HepG2 (cell line): ENCODE data around the gene ITGB2. TPM values are rescaled to one million over a fixed set of nuclear protein-coding genes. Genes with fewer than 3 reads are reported as not detected.

Experiments
- ATF6 ChIP-seq: sonication (generic); formaldehyde crosslinking; conservative IDR thresholded peaks from 2 replicates; pipeline ENCODE4 v1.4.0; 2020; ENCODE audit warnings: missing genetic modification reagents
- CENPX ChIP-seq: sonication (generic); formaldehyde crosslinking; IDR thresholded peaks from 2 replicates; pipeline ENCODE4 v1.9.0; 2021; ENCODE audit warnings: mild to moderate bottlenecking, missing genetic modification reagents, moderate library complexity
- HOXA3 ChIP-seq: sonication (generic); formaldehyde crosslinking; IDR thresholded peaks from 2 replicates; pipeline ENCODE4 v1.5.0; 2020; ENCODE audit warnings: missing genetic modification reagents
- ISX ChIP-seq: sonication (generic); formaldehyde crosslinking; conservative IDR thresholded peaks from 2 replicates; pipeline ENCODE4 v1.5.0; 2020; ENCODE audit warnings: missing genetic modification reagents
- JARID2 ChIP-seq: sonication (generic); formaldehyde crosslinking; IDR thresholded peaks from 2 replicates; pipeline ENCODE4 v1.8.1; 2023; ENCODE audit warnings: missing genetic modification reagents, inconsistent platforms; ENCODE audit not compliant: insufficient replicate concordance
- MED13 ChIP-seq: sonication (generic); formaldehyde crosslinking; IDR thresholded peaks from 2 replicates; pipeline ENCODE4 v1.5.0; 2020; ENCODE audit warnings: missing genetic modification reagents
- NCOA2 ChIP-seq: sonication (generic); formaldehyde crosslinking; IDR thresholded peaks from 2 replicates; pipeline ENCODE4 v1.8.0; 2022; ENCODE audit warnings: inconsistent platforms
- RFX3 ChIP-seq: IDR thresholded peaks from 2 replicates; pipeline ENCODE4 v1.6.1; 2016; ENCODE audit warnings: missing biosample characterization, missing genetic modification reagents
- SAFB2 ChIP-seq: sonication (generic); formaldehyde crosslinking; IDR thresholded peaks from 2 replicates; pipeline ENCODE4 v1.5.1; 2020; ENCODE audit warnings: missing genetic modification reagents, low read depth, mild to moderate bottlenecking, borderline replicate concordance
- SNAPC2 ChIP-seq: sonication (generic); formaldehyde crosslinking; IDR thresholded peaks from 2 replicates; pipeline ENCODE4 v1.8.1; 2022; ENCODE audit warnings: mild to moderate bottlenecking, missing genetic modification reagents
- SOX5 ChIP-seq: IDR thresholded peaks from 2 replicates; pipeline ENCODE4 v1.6.1; 2016; ENCODE audit warnings: borderline replicate concordance
- STAG1 ChIP-seq: sonication (generic); formaldehyde crosslinking; IDR thresholded peaks from 2 replicates; pipeline ENCODE4 v1.4.0; 2020; ENCODE audit warnings: missing genetic modification reagents
- TBX2 ChIP-seq: sonication (generic); formaldehyde crosslinking; IDR thresholded peaks from 2 replicates; pipeline ENCODE4 v1.5.0; 2020; ENCODE audit warnings: missing genetic modification reagents, mild to moderate bottlenecking, borderline replicate concordance
- ZBTB46 ChIP-seq: sonication (generic); formaldehyde crosslinking; IDR thresholded peaks from 2 replicates; pipeline ENCODE4 v1.4.0; 2020; ENCODE audit warnings: mild to moderate bottlenecking, missing genetic modification reagents, borderline replicate concordance
- ZC3H4 ChIP-seq: sonication (generic); formaldehyde crosslinking; IDR thresholded peaks from 2 replicates; pipeline ENCODE4 v1.4.0; 2020; ENCODE audit warnings: missing genetic modification reagents, borderline replicate concordance
- ZNF121 ChIP-seq: sonication (generic); formaldehyde crosslinking; IDR thresholded peaks from 2 replicates; pipeline ENCODE4 v1.5.0; 2020; ENCODE audit warnings: mild to moderate bottlenecking, missing genetic modification reagents
- ZNF20 ChIP-seq: sonication (generic); formaldehyde crosslinking; IDR thresholded peaks from 2 replicates; pipeline ENCODE4 v1.4.0; 2020; ENCODE audit warnings: mild to moderate bottlenecking, moderate library complexity, missing genetic modification reagents
- ZNF337 ChIP-seq: sonication (generic); formaldehyde crosslinking; IDR thresholded peaks from 2 replicates; pipeline ENCODE4 v1.5.1; 2020; ENCODE audit warnings: missing genetic modification reagents, low read depth, mild to moderate bottlenecking, borderline replicate concordance
- ZNF34 ChIP-seq: sonication (generic); formaldehyde crosslinking; IDR thresholded peaks from 2 replicates; pipeline ENCODE4 v1.4.0; 2020; ENCODE audit warnings: mild to moderate bottlenecking, missing genetic modification reagents, borderline replicate concordance
- ZNF501 ChIP-seq: sonication (generic); formaldehyde crosslinking; IDR thresholded peaks from 2 replicates; pipeline ENCODE4 v1.5.1; 2020; ENCODE audit warnings: mild to moderate bottlenecking, moderate library complexity, missing genetic modification reagents
- ZNF547 ChIP-seq: sonication (generic); formaldehyde crosslinking; IDR thresholded peaks from 2 replicates; pipeline ENCODE4 v1.5.1; 2020; ENCODE audit warnings: mild to moderate bottlenecking, missing genetic modification reagents
- ZNF616 ChIP-seq: sonication (generic); formaldehyde crosslinking; IDR thresholded peaks from 2 replicates; pipeline ENCODE4 v1.5.0; 2020; ENCODE audit warnings: low read depth, mild to moderate bottlenecking, missing genetic modification reagents
- ZNF7 ChIP-seq: IDR thresholded peaks from 2 replicates; pipeline ENCODE4 v1.6.1; 2016; ENCODE audit warnings: missing biosample characterization, missing genetic modification reagents
- ZNF891 ChIP-seq: sonication (generic); formaldehyde crosslinking; IDR thresholded peaks from 2 replicates; pipeline ENCODE4 v1.5.0; 2020; ENCODE audit warnings: mild to moderate bottlenecking, missing genetic modification reagents
- polyA plus RNA-seq, 8 experiments: library from polyadenylated mRNA; depleted of rRNA in 3 of 8; stranded (reverse) in 7 of 8; unstranded in 1 of 8; fragments of >200 nt; fragmentation: Illumina TruSeq in 4 of 8; extraction: Trizol in 4 of 8; gene quantifications; 2 replicates each; pipeline versions ENCODE4 v1.2.1 to v1.2.3, GENCODE V29; 2011 to 2016; ENCODE audit warnings: low read depth in 4 of 8, missing spikeins in 1 of 8, mixed read lengths in 1 of 8; ENCODE audit not compliant: insufficient read depth in 1 of 8
- total RNA-seq, 5 experiments: library from RNA; depleted of rRNA; stranded (reverse); fragments of >200 nt; fragmentation: Illumina TruSeq; extraction: Trizol; gene quantifications; 2 replicates each; pipeline ENCODE4 v1.2.3, GENCODE V29; 2016; ENCODE audit warnings: low read depth in 1 of 5

ITGB2 gene
- total and polyA plus RNA-seq, 2 of the 13 experiments (the other 11 are each of a cell fraction or from before 2014, with no cell fraction given) = 4.2 to 18.0 TPM

- TF ChIP-seq ZNF121 (CRISPR knock-in tag) = no peak; the same call in 1 of the 2 replicates
- no peak for TF ChIP-seq ZNF547
- TF ChIP-seq SNAPC2 = no peak
- TF ChIP-seq ATF6 (CRISPR knock-in tag) = no peak
- TF ChIP-seq ISX (CRISPR knock-in tag) = no peak
- no peak for TF ChIP-seq ZNF891 (CRISPR knock-in tag)
- TF ChIP-seq ZC3H4 (CRISPR knock-in tag) = no peak
- 0 out of 2 replicates have a peak, but pooled peaks have one; percentile 15 for TF ChIP-seq ZBTB46 (CRISPR knock-in tag)
- TF ChIP-seq ZNF337 (CRISPR knock-in tag) = no peak
- TF ChIP-seq SOX5 (CRISPR knock-in tag) = no peak
- TF ChIP-seq HOXA3 = 0 out of 2 replicates have a peak, but pooled peaks have one; percentile 12
- no peak for TF ChIP-seq STAG1 (CRISPR knock-in tag)
- no peak for TF ChIP-seq NCOA2 (CRISPR knock-in tag)
- no peak for TF ChIP-seq MED13
- TF ChIP-seq RFX3 (CRISPR knock-in tag) = no peak
- peak; percentile 20; the same call in 1 of the 2 replicates for TF ChIP-seq TBX2 (CRISPR knock-in tag)
- TF ChIP-seq ZNF20 (CRISPR knock-in tag) = no peak
- no peak for TF ChIP-seq ZNF34
- peak; percentile 65; the same call in 1 of the 2 replicates for TF ChIP-seq ZNF501
- no peak for TF ChIP-seq JARID2
- no peak for TF ChIP-seq ZNF616
- TF ChIP-seq ZNF7 (CRISPR knock-in tag) = no peak
- no peak for TF ChIP-seq CENPX
- TF ChIP-seq SAFB2 (CRISPR knock-in tag) = no peak
These were observed 73.2 kb downstream of the ITGB2 start (continued) for GRCh38 chr21:44847261-44848056.
